Glutamatergic neuron (in vitro differentiated cells): Measurements from ENCODE around the gene ATP5PB. TPM values are rescaled to one million over a fixed set of nuclear protein-coding genes. Genes with fewer than 3 reads are reported as not detected.

Source experiments
- DNase-seq: peaks from one replicate; pipeline ENCODE4 v3.0.0; 2022
- H3K27ac Mint-ChIP-seq: one replicate; pipeline ENCODE4 v1.8.0; 2020; ENCODE audit warnings: mild to moderate bottlenecking, mixed read lengths, inconsistent platforms; ENCODE audit not compliant: unreplicated experiment
- H3K27me3 Mint-ChIP-seq: one replicate; pipeline ENCODE4 v1.8.0; 2020; ENCODE audit warnings: mild to moderate bottlenecking, moderate library complexity, mixed read lengths, inconsistent platforms; ENCODE audit not compliant: unreplicated experiment
- H3K36me3 Mint-ChIP-seq: one replicate; pipeline ENCODE4 v1.8.0; 2020; ENCODE audit warnings: mild to moderate bottlenecking, mixed read lengths, inconsistent platforms; ENCODE audit not compliant: unreplicated experiment
- H3K4me1 Mint-ChIP-seq: one replicate; pipeline ENCODE4 v1.8.0; 2020; ENCODE audit warnings: mild to moderate bottlenecking, low read depth, mixed read lengths, inconsistent platforms; ENCODE audit not compliant: unreplicated experiment
- H3K4me3 Mint-ChIP-seq: one replicate; pipeline ENCODE4 v1.8.0; 2020; ENCODE audit warnings: mild to moderate bottlenecking, mixed read lengths, inconsistent platforms; ENCODE audit not compliant: unreplicated experiment
- H3K9me3 Mint-ChIP-seq: one replicate; pipeline ENCODE4 v1.8.0; 2020; ENCODE audit warnings: mild to moderate bottlenecking, moderate library complexity, mixed read lengths, inconsistent platforms; ENCODE audit not compliant: unreplicated experiment
- CTCF ChIP-seq: fragments of 200-600 bp; sonication (generic); IDR thresholded peaks from one replicate; pipeline ENCODE4 v1.5.0; 2021; ENCODE audit not compliant: partially characterized antibody, unreplicated experiment
- total RNA-seq: library from RNA; stranded (reverse); fragmentation: NEBNext Ultra II Directional; extraction: Animal tissue kit (Norgen Biotek cat#: 25700); gene quantifications from one replicate; pipeline ENCODE4 v1.2.1, GENCODE V29; 2021; ENCODE audit not compliant: unreplicated experiment

Gene ATP5PB
- total RNA-seq, 1 donor from 2014 or later = 272 TPM

- Mint-ChIP-seq H3K4me1 (no peaks in the 10 kb centered on the region), H3K36me3 (no peaks in the 10 kb centered on the region), H3K9me3 (peaks cover 3% of the 10 kb centered on the region), H3K27ac (no peak overlapping the region), H3K27me3 (no peaks in the 10 kb centered on the region), H3K4me3 (no peak overlapping the region)
- DNase-seq = no peak
- no peak for TF ChIP-seq CTCF
Observed at GRCh38 chr1:111417755-111418154, 31.5 kb upstream of the ATP5PB start.

GRCh38 chr1:111419037-111419436, 30.2 kb upstream of the ATP5PB start:
- no peaks in the 10 kb centered on the region for H3K36me3 Mint-ChIP-seq
- no peaks in the 10 kb centered on the region for H3K4me1 Mint-ChIP-seq
- H3K27ac Mint-ChIP-seq = no peak overlapping the region
- DNase-seq = no peak
- H3K4me3 Mint-ChIP-seq = no peak overlapping the region
- peaks cover 3% of the 10 kb centered on the region for H3K9me3 Mint-ChIP-seq
- no peak for TF ChIP-seq CTCF
- no peaks in the 10 kb centered on the region for H3K27me3 Mint-ChIP-seq

- Mint-ChIP-seq H3K4me1 (no peaks in the 10 kb centered on the region), H3K9me3 (peaks cover 3% of the 10 kb centered on the region), H3K36me3 (no peaks in the 10 kb centered on the region), H3K27ac (no peak overlapping the region), H3K27me3 (no peaks in the 10 kb centered on the region), H3K4me3 (no peak overlapping the region)
- no peak for TF ChIP-seq CTCF
- no peak for DNase-seq
Observed at GRCh38 chr1:111420377-111420776, 28.9 kb upstream of the ATP5PB start.

- Mint-ChIP-seq H3K27me3 (no peaks in the 10 kb centered on the region), H3K4me1 (no peaks in the 10 kb centered on the region), H3K4me3 (no peak overlapping the region), H3K9me3 (no peaks in the 10 kb centered on the region), H3K27ac (no peak overlapping the region), H3K36me3 (no peaks in the 10 kb centered on the region)
- no peak for DNase-seq
- TF ChIP-seq CTCF = no peak
Observed at GRCh38 chr1:111422546-111423391, 26.5 kb upstream of the ATP5PB start.

DNA sequence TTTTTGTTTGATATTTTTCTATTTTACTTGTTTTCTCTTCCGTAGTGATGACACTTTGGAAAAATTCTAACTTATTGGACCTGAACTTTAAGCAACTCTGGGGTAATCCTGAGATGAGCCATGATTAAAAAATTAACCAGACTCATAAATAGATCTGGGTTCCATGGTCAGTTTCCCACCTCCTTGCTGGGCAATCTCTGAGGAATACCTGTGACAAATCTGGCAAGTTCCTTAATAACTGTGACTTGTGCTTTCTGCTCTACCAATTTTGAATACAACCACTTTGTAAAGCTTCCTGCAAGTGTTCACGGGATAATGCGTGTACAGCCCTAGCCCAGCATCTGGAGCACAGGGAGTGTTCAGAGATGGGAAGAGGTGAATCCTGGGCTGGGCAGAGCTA, 25.0 kb upstream of the ATP5PB start:
- Mint-ChIP-seq H3K36me3 (no peaks in the 10 kb centered on the region), H3K9me3 (no peaks in the 10 kb centered on the region), H3K4me1 (no peaks in the 10 kb centered on the region), H3K4me3 (no peak overlapping the region), H3K27ac (no peak overlapping the region), H3K27me3 (no peaks in the 10 kb centered on the region)
- no peak for DNase-seq
- TF ChIP-seq CTCF = no peak
